Stimulated activated CD4-positive, alpha-beta T cell treated with anti-CD3 and anti-CD28 coated beads, TNF-alpha, amount 100 ng/mL, for 24 hours (primary cell): ENCODE results near the gene SVBP.
"Not testable (repeated sequence)": the region's sequence is repeated elsewhere in the genome, so short reads cannot be mapped to it uniquely, and the experiment has no call there.

ENCODE experiments used
- DNase-seq, 3 experiments: peaks; one replicate each; pipeline ENCODE4 v3.0.0-alpha.2; 2020; ENCODE audit warnings: low read depth in 3 of 3

The SVBP gene

DNA sequence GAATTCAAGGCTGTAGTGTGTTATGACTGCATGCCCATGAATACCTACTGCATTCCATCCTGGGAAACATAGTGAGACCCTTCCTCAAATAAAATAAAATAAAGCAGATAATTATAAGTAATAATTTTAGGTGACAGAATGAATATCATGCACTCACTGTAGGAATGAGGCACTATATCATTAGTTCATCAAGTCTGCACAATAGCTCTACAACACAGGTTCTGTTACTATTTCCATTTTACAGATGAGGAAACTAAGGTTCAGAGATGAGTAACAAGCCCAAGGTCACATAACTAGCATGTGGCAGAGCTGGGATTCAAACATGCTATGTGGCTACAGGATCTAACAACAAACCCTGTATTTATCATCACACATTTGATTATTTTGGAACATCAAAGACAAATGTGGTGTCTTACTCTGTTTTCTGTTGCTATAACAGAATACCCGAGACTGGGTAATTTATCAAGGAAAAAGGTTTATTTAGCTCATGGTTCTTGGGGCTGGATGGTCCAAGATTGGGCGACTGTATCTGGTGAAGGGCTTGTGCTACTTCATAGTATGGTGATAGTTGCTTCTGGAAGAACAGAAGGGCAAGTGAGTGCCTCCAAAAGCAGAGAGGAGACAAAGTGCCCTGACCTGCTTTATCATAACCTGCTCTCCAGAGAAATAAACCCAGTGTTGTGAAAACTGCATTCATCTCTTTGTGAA, 24.4 kb upstream of the SVBP start:
- DNase-seq = no peak

DNA sequence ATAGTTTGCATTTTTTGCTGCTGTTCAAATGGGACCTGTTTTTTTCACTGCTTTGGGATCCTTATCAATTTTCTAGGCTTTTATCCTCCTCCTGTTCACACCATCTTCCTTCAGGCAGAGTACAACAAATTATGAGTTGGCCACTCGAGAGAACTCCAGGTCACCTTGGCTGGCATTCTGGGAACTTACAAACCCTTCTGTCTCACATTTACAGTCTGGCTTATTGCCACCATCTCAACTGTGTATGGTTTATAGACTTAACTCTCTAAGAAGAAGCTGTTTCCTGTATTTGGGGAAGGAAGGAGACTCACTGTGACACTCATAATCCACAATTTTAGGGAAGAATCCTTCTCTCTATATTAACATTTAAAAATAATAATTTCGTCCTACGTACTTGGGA, 23.8 kb upstream of the SVBP start:
- DNase-seq = no peak

DNA sequence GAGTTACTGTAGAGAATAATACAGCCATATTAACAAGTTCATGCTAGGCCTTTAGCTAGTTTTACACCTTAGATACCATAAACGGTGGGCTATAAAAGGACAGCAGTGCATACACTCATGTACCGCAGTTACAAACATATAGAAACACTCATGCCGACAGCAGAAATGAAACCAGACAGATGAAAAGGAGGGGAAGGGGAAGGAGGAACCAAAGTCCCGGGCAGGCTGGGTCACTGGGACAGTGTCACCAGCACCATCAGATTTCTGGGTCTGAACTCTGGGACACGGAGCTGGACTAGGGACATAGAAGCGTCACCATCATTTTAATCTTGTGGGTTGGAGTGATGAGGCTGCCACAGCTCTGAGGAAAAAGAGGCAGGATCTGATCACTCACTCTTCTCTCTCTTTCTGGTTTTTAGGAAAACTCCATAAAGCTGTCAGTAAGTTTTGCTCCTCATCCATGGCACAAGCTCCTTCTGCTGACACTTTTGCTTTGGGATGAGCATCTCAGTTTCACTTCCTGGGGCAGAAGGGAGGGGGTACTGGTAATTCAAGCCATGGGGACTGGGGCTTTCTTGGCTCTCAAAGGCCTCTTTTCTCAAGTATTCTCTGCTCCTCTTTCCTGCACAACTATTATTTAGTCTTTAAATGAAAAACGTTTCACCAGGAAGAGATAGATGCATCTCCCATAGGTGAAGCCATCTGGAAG, 21.4 kb upstream of the SVBP start:
- no peak for DNase-seq

DNA sequence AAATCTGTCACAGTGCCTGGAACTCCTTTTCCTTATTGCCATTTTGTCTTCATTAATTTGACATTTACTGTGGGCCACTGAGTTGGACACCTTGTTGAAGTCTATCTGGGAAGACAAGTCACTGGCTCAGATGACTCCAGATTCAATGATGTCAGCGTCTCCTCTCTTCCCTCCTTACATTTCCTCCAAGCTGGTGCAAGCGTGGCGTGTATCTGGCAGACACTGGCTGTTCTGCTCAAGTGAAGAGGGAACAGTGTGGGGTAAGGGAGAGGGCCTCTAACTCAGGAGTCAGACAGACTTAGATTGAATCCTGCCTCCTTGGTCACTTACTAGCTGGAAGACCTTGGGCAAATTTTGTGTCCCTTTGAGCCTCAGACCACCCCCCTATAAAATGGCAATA, 20.5 kb upstream of the SVBP start:
- DNase-seq = no peak

DNA sequence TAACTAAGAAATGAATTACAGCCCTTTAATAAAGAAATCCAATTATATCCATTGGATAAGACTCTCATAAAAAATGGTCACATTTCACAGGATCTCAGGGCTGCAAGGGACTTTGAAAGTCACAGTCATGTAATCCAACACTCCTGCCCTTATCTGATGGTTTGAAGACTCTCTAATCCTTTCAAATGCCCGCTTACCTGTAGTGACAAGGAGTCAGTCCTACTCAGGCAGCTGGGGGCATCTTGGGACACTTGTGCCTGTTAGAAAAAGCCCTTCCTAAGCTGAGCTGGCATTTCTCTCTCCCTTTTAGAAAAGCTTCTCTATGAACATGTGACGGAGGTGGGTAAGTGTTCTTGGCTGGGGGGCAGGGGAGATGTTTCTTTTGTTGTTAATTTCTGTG, 18.2 kb upstream of the SVBP start:
- no peak for DNase-seq

DNA sequence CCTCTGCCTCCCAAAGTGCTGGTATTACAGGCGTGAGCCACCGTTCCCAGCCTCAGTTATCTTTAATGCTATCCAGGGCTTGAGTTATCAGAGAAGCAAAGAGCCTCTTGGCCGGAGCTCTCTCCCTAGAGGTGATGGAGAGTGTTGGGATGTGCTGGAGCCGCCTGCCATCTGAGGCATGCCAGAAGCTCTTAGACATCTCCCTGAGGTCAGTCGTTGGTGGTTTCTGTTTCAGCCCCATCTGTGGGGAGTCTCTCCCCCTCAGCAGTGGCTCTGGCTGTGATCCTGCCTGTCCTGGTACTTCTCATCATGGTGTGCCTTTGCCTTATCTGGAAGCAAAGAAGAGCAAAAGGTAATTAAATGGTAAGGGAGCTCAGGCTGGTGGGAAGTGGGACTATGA, 17.6 kb upstream of the SVBP start:
- no peak for DNase-seq

DNA sequence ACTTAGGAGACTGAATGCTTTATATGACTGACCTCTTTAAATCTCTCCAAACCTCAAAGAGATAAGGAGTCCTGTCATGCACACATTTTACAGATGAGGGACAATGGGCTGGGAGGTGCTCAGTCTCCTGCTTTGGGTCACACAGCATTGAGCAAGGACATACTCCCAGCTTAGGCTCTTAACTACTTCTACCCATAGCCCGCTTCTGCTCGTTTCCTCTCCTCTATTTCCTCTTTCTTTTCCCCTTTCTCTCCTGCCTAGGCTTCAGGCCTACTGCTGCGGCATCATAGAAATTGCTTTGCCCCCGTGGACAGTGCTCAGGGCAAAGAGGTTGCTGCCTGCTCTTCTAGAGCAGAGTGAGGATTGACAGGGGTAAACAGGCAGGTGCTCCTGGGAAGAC, 16.8 kb upstream of the SVBP start:
- DNase-seq = no peak

DNA sequence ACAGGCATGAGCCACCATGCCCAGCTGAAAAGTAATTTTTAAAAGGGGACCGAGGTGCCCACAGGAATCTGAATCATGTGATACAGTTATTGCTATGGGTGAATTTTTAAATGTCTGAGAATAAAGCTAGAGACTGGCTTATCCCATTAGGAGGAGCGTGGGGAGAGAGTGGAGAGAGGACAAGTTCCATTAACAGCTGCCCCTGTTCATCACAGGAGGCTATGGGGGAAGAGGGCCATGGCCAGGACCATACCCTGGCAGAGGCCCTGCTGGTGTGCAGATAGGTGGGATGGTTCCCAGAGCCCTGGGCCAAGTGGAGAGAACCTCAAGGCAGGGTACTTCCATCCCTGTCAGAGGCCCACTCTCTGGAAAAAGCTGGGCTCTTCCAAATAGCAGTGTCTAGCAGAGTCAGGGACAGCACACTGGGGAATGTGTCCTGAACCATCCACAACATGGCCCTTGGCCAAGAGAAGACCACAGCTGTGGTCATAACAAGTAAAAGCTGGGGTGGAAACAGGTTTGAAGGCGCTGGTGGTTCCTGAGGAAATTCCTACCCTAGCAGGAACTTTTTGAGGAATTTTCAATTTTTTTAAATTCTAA, 15.5 kb upstream of the SVBP start:
- DNase-seq = no peak

DNA sequence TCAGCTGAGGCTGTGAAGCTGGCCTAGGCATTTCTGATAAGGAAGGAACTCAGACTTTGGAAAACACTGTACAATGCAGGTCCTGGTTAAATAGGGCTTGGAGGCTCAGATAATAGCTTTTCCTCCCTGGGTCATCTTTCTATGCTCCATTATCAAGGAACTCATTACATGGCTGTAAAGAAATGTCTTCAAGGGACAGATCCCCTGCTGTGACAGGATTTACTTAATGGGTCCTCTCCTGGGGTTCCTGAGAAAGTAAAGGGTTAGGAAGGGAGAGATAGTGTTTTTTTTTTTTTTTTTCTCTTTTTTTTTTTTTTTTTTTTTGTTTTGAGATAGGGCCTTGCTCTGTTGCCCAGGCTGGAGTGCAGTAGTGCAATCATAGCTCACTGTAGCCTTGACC, 14.1 kb upstream of the SVBP start:
- DNase-seq = no peak

DNA sequence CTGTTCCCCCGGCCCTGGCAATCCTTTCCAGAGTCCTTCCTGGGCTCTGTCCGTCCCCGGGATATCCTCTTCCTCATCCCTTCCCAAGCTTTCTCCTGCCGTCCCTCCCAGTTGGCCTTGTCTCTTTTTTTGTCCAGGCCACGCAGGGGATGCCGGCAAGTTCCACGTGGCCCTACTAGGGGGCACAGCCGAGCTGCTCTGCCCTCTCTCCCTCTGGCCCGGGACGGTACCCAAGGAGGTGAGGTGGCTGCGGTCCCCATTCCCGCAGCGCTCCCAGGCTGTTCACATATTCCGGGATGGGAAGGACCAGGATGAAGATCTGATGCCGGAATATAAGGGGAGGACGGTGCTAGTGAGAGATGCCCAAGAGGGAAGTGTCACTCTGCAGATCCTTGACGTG, 13.4 kb upstream of the SVBP start:
- DNase-seq = no peak

DNA sequence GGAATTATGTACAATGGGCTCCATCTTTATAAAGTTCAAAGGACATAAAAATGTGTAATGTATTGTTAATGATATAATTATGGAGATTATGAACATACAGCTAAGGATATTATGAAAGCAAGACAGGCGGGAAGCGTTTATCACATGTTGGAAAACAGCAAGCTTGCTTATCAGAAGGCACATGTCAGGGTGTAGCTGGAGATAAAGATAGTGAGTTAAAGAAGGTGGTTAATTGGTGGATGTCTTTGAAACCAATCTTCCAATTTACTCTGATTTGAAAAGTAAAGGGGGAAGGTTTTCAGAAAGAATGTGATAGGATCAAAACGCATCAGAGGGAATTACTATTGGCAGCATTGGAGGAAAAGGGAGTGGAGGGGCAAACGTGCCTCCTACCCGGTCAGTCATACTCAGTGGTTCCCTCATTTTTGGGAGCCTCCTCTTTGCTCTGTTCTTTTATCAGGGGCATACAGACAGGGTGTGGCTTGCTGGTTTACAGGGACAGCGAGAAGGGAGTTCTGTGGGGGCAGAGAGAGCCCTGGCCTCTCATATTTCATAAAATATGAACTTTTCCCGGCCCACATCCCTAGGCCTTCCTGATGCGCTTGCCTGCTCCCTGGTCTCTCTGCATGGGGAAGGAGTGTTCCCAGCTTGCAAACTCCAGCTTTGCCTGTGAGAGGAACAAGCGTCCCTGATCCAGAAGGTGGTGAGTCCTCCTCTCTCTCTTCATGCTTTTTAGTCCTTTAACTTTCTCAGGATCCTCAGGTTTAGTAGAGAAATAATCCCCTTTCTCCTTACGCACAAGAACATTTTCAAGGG, 8.0 kb upstream of the SVBP start:
- no peak for DNase-seq

DNA sequence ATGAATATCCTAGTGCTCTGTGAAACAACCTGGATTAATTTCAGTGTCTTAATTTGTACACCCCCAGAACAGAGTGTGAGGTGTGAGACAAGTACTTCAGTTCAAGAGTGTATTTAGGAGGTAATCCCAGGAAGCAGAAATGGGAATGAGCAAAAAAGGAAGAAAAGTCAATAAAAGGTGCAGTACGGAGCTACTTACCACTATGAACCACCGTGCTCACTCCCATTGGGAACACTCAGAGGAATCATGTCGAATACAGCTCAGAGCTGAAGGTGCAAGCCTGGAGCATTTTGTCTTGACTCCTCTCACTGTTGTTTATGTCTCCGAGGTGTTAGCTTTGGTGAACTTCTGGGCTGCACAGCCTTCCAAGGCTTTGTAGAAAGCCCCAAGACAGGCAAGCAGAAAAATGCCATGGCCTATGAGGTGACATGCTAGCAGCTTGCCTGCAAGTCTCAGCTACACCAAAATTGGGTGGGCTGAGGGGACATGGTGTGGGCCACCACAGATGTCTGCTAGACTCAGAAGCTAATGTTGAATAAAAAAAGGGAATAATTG, 7.4 kb upstream of the SVBP start:
- no peak for DNase-seq

DNA sequence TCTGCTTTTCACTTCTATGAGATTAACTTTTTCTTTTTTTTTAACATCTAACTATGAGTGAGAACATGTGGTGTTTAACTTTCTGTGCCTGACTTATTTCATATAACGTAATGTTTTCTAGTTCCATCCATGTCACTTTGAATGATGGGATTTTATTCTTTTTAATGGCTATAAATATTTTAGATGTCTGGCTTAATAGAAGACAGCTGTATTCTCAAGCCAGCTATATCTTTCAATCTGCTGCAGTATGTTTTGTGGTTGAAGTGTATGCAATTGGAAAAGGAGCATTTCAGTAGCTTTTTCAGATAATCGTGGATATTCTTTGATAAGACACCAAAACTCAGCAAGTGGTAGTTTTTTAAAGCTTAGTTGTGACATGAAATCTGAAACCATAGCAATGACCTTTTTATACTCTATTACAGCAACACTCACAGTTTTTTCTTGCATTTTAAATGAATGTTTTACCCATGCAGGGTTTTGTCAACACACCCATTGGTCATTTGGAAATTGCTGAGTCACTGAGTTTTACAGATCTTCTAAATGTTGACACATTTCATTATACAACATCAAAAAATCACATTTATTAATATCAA, 5.7 kb upstream of the SVBP start:
- no peak for DNase-seq

DNA sequence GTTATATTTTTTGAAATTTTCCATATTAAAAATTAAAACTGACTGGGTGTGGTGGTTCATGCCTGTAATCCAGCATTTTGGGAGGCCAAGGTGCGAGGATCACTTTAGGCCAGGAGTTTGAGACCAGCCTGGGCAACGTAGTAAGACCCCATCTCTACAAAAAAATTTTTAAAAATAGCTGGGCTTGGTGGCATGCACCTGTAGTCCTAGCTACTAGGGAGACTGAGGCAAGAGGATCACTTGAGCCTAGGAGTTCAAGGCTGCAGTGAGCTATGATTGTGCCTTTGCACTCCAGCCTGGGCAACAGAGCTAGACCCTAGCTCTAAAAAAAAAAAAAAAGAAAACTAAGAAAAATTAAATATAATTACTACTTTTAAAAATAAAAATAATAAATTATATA, 4.5 kb upstream of the SVBP start:
- no peak for DNase-seq

DNA sequence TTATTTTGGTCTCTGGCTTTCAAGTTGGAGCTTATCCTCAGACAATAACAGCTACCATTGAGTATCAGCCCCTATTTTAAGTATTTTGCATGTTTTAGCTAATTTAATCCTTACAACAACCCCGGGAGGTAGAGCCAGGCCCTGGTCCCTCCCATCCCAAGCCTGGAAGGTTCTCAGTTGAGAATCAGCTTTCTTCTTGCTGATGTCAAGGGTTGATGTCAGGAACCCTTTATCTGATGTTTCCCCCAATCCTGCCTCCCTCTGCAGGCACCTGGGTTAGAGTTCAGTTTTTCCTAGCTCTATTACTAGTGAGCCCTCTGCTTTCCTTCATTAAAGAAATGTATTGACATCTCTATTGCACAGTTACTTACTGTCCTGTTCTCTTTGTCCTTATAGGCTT, 3.6 kb upstream of the SVBP start:
- DNase-seq = no peak

DNA sequence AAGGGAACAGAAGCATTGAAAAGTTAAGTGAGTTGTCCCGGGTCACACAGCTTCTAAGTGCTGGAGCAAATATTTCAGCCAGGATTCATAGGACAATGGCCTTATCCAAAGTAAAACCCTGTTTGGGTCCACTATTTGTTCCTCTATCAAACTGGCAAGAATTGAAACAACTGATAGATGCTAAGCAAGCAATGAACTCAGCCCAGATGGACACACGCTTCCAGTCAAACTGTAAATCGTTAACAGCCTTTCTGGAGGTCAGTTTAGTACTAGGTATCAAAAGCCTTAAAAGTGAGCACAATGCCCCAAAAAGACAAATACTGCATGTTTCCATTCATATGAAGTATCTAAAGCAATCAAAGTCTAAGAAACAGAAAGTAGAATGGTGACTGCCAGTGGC, 779 bp upstream of the SVBP start:
- no peak for DNase-seq

DNA sequence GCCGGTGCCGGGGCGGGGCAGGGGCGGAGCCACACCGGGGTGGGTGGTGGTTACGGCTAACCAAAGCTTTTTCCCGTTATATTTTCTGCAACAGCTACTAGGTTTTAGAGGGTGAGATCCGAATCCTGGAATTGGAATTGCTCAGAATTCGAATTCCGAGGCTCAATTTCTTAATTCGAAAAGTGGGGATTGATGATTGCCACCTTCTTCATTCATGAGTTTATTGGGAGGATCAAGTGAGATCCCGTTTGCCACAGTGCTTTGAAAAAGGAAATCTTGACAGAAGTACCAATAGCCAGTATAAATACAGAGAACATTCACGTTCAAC, 207 bp upstream of the SVBP start:
- no peak for DNase-seq

DNA sequence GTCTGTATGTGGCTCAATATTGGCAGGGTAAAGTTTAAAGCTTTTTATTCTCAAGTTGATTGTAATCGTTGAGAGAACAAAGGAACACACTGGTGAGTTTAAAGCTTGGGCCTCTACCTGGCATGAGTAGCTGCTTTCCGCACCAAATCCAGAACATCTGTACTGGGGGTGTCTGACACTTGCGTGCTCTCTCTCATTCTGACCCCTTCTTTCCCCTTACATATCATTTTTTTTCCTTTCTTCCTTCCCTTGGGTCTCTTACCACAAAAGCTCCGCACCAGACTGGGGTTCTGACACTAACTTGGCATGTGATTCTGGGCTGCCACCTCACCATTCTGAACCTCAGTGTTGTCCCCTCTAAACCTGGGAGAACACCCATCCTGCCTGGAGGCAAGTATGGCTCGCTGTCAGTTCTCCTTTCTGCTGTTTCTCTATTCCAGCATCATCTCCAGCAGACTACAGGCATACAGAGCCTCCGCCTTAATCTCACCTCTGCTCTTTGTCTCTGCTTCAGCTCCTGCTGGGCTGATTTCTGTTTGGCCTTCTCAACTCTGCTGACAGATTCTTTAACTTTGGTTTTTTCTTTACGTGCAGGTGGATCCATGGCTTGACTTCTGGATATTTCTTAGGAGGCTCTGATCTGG, 1.1 kb downstream of the SVBP start:
- peak in 1 of 3 experiments; percentile 0 for DNase-seq

DNA sequence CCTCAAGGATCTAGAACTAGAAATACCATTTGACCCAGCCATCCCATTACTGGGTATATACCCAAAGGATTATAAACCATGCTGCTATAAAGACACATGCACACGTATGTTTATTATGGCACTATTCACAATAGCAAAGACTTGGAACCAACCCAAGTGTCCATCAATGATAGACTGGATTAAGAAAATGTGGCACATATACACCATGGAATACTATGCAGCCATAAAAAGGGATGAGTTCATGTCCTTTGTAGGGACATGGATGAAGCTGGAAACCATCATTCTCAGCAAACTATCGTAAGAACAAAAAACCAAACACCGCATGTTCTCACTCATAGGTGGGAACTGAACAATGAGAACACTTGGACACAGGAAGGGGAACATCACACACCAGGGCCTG, 2.4 kb downstream of the SVBP start:
- DNase-seq = not testable (repeated sequence)

DNA sequence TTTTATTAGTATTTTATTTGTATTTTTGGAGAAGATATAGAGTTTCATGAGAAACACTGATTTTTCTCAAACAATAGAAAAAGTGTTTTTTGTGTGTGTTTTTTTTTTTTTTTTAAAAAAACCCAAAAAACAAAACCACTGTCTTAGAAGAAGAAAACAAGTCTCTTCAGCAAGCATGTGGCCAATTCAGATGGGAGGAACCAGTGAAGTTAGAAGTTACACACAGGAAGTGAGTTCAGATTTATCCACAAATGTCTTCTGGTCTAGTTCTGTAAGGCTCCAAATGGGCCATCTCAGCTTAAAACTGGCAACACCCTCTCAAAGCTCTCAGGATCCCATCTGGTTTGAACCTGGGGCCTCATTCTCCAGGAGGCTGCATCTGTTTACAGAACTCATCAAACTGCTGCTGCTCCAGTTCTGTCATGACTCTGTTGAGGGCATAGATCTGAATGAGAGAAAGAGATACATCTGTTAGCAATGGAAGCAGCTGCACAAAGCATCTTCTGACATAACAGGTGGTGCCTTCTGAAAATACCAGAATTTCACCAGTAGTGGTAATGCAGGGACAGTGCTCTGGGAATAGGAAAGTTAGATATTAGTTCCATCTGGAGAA, 10.0 kb downstream of the SVBP start:
- no peak for DNase-seq

DNA sequence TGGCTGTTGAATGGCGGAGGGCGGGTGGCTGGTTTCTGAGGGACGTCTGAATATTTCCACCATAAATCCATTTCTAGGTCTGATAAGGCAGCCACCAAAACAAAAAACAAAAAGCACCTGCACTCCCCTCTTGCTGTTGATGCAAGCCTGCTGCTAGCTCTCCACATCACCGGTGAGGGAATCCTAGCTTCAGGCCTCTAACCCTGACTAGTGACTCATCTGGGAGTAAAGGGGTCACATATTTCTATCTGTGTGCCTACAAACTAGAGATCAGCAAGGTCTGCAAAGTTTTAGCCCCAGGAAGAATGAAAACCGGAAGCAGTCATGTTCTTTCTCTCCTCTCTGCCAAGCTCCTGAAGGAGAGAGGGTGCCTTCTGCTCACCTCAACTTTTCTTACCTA, 10.6 kb downstream of the SVBP start:
- no peak for DNase-seq
